Stimulated activated CD4-positive, alpha-beta T cell treated with anti-CD3 and anti-CD28 coated beads, Interleukin-12 subunit alpha, Interleukin-12 subunit beta, amount 100 ng/mL, for 4 hours (primary cell): ENCODE data around the gene TMEM266.

Source experiments
- DNase-seq: peaks from one replicate; pipeline ENCODE4 v3.0.0-alpha.2; 2020

TMEM266 gene

DNA sequence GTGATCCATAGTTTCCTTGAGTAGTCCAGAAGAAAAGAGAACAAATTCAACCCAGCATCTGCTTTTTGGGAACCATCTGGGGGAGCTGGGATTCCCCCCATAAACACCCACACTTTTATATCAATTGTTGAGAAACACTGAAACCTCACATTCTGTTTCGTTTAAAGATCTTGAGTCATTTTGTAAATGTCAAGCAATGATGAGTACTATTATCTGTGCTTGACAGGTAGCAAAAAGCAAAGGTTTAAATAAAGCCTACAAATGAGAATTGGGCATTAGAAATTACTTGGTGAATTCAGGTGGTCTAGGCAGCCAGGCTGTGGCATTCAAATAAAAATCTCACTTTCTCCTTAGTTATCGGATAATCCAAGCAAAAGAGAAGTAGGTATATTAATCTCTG lies 75.7 kb downstream of the TMEM266 start:
- no peak for DNase-seq

DNA sequence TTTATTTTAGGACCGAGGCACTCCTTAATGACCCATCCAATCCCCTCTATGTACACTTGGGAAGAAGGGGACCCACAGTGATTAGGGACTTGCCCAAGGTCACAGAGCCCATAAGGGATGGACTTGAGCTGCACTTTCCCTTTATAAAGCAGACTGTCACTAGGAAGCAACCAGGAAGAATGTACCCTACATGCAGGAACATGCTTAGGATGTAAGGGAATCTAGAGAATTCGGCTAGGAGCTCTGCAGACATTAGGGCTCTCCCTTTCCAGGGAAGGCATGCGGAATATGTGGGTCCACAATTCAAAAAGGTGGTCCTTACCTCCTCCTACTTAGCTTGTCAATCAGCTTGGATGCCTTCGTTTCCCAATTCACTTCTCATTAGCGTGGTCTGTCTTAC lies 78.7 kb downstream of the TMEM266 start:
- no peak for DNase-seq

DNA sequence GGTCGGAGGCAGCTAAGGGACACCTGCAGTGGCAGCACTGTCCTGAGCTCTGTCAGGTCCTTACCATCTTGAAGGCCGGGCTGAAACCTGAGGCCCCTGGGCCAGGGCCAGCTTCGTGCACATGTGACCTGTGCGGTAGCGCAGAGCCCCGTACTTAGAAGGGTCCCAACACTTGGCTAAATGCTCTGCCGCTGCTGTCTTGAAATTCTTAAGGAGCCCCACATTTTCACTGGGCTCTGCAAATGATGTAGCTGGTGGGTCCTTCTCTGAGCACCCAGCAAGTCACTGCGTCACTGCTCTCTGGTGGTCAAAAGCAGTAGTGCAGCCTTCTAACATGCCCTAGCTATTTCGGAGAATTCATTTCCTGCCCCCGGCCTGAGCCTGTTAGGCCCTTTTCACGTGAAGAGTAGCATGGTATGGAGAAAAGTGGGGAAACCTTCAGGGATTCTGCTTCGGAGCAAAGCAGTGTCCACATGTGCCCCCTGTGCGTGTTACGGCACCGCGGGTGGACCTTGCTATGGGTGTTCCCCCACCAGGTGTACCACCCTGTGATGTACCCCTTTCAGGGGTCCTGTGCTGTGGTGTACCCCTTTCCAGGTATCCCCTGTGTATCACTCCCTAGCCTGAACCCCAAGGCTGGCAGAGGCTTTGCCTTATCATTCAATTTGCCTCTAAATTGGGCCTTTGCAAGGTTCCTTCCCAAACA lies 79.7 kb downstream of the TMEM266 start:
- peak; percentile 73 for DNase-seq

DNA sequence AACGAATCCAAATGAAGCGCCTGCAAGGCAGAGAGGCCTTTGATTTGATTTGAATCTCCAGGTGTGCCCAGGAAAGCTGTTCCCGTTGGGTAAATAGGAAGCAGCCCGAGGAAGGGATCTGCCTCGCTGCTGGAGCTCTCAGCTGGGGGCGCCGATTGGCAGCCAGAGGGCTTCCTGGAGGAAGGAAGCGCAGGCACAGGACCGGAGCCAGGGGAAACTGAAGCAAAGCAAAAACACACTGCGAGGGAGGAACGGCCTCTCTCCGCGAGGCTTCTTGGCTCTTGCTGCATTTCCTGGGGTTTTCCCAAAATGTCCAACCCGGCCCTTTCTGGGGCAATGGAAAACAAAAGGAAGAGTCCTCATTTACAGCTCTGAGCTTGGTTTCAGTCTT lies 80.3 kb downstream of the TMEM266 start:
- no peak for DNase-seq

DNA sequence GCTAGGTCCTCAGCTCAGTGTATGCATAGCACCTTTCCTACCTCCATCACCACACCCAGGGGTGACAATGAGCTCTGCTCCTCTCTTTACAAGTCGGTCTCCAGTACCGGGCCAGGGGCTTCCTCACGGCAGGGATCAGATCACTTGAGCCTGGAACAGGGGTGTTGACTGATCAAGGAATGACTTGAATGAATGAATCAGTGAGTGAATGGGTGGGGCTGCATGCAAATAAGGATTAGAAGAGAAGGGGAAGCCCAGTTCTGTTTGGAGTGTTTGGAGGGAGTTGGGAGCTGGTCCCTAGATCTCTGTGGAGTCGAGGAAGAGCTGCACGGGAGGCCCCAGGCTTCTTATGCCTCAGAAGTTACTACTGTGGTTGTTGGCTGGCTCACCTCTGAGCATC lies 87.0 kb downstream of the TMEM266 start:
- no peak for DNase-seq

DNA sequence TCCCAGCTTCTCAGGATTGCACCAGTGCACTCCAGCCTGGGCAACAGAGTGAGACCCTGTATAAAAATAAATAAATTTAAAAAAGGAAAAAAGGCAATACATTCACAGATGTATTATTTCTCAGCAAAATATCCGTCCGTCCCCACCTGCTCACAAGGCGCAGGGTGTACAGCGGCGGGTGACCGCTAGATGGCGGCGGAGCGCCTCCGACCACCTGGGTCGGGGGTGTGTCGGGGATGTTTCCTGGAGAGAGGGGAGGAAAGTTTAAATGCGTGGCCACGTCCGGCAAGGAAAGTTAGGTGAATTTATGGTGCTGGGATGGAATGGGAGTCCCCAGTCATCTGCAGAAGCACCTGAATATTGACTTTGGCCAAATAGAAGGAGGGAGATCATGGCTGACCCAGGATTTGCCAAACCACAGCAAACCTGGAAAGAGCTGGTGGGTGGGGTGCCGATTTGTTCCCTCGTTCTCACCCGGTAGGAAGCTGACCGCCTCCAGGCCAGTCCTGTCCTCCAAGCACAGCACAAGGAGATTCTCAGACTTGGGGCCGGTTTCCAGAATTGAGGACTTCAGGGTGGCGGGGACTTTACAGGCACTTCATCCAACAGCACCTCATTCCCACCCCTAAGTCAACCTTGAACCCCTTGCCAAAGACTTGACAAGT lies 88.3 kb downstream of the TMEM266 start:
- peak; percentile 69 for DNase-seq

DNA sequence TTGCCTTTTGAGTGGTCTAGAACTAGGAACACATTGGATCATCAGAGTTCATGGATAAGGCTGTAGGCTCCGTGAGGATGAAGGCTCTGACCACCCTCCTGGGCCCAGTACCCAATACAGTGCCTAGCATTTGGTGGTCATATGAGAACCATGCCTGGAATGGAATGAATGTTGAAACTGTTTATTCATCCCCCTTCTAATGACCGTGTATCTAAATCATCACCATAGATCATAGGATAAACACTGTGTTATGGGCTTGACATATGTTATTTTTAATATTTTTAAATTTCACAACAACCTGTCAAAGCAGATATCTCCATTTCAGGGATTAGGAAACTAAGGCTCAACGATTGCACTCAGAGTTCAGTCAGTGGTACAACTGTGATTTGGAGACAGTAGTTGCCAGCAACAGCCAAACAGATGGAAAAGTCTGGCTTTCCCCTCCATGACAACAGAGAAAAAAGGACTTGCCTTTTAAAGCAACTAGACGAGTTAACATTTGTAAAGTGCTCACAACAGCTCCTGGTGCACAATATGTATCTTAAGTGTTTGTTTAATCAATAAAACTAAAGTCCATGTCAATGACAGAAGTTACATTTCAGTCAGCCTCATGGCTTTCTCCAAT lies 89.6 kb downstream of the TMEM266 start:
- no peak for DNase-seq

DNA sequence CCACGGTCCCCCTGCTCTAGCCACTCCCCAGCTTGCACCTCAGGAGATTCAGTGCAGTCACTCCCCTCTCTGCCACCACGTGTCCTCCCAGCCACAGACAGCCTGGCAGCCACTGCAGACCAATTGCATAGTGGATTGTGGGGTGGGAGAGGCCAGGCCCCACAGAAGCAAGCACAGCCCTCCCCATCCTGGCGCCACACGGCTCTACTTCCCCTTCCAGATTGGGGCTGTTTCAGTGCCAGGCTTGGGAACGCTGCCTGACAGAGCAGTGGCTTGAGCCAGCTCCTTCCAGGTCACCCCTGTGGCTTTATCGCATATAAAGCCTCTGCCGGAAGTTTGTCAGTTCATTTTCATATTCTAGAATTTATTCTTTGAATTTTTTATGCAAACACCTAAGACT lies 90.7 kb downstream of the TMEM266 start:
- DNase-seq: no peak

DNA sequence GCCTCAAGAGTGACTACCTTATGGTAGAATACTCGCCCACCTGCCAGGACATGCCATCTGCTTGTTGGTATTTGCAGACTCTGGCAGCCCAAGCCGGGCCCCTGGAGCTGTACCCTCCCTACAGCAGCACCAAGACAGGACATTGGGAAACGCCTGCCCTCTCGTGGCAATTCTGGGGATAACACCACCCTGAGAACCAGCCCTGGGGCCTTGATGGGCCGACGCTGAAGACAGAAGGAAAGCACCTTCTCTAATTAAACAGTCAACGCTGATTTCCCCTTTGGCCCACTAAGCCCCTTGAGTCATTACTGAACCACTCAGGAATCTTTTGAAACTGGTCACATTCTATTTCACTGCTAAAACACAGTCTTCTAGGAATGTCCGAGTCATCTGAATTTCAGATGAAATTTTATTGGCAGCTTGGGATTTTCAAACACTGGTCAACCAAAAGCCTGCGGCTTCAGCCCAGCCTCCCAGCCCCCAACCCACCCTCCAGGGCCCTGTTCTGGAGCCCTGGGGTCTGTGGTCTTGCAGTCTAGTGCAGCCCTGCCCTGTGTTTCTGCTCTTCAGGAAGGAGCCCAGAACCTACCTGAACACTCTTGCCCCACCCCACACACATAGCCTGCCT lies 91.3 kb downstream of the TMEM266 start:
- DNase-seq: peak; percentile 78

DNA sequence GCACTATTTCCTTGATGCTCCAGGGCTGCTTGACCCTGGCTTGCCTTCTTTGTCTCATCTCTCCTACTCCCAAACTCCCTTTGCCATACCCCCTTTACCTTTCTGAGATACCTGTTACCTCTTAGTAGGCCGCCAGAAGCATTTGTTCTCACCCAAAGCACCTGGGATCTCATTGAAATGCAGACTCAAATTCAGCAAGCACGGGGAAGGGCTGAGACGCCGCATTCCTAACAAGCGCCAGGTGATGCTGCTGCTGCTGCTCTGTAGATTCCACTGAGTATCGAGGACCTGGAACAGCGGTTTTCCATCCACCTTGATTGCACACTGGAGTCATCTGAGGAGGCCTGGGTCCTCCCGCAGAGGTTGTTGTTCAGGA lies 91.8 kb downstream of the TMEM266 start:
- no peak for DNase-seq

DNA sequence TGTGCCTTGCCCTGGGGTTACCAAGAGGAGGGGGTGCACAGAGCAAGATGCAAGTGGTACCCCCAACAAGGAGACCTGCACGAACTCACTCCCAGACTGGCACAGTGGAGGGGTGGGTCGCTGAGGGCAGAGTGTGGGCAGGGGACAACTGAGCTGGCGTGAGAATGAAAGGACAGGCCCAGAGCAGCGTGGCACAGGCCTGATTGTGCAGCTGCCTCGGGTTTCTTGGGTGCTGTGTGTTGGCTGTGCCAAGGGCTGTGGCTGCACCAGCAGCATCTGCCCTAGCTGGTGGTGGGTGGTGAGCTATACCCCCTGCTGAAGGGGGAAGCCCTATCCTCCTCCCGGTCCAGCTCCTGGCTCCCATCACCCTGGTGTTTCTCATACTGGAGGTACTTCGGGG lies 92.4 kb downstream of the TMEM266 start:
- no peak for DNase-seq

DNA sequence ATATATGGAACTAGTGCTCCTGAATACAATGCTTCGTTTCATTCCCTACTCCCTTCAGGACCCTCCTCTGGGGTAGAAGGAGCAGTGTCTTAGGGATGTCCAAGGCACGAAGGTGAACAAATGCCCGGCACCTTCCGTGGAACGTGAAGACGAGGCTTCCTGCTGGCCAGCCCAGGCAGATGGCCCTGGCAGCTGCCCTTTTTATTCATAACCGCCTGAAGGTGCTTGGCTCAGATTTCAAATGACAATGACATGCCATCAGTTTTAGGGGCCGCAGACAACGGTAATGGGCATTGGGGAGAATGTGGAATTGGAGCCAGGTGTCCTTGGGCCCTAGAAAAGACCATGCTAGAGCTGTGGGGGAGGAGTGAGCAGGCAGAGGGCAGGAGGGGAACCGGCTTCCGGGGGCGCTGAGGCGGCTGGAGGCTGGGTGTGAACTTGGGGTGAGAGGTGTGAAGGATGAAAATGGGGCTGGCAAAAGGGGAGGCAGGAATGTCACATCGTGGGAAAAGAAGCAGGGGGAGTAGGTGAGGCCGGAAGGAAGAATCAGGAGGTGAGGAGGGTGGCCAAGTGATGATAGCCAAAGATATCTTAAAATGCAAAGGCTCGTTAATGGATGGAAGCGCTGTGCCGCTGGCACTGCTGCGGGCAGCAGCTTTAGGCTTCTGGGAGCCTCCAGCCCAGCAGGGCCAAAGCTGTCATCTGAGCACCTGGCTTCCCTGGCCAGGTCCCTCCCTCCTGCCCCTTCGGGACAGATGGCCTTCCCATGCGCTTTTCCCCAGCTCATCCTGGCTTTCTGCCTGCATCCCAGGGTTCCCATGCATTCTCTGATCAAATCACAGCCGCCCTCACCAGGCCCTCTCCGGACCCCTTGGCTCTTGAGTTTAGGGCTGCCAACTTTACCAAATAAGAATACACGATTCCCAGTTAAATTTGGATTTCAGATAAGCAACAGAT lies 93.7 kb downstream of the TMEM266 start:
- DNase-seq: no peak

DNA sequence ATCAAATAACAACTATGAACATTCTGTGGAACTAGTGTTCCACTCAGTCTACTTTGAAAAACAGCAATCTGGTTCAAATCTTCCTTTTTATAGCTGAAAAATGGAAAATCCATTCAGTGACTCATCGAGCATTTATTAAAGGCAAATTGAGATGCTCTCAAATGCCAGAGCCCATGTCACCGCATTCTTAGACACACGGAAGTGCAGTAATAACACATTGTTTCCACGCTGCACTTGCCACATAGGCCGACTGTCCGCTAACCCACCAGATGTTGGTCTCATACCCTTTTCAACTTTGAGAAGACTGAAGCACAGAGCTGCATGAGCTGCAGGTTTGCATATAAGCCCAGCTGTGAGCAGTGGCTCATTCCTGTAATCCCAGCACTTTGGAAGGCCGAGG lies 95.9 kb downstream of the TMEM266 start:
- DNase-seq: no peak

DNA sequence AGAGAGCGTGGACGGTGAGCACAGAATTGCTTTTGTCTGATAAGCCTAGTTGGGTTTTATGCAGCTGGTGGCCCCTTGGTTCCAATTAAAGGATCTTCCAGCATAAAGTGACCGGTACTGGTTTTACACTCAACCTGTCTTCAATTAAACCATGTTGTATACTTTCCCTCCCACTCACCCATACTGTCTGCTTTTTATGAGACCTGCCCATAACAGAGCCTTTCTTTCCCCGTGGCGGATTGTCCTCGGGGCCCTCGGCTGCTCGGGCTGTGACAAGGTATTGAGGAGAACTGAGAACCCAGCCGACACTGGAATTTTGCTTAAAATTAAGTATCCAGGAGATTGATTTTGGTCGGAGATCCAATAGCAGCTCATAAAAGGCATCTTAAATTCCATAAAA lies 98.4 kb downstream of the TMEM266 start:
- no peak for DNase-seq

DNA sequence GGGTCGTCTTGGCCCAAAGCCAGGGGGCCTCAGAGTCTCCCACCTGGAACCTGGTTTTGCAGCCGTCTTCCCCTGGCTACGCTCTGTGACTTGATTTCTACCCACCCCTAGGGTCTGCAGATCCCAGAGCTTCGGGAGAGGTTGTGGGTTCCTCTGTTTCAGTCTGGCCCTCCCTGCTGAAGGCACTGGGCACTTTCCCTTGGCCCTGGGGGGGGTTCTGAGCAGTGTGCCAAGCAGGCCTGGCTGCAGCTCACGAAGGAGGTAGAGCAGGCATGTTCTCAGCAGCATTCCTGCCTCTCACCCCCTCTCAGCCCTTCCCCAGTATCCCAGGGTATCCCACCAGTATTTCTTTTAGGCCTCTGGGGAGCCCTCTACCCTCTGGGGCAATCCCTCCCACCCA lies 99.0 kb downstream of the TMEM266 start:
- DNase-seq: no peak

DNA sequence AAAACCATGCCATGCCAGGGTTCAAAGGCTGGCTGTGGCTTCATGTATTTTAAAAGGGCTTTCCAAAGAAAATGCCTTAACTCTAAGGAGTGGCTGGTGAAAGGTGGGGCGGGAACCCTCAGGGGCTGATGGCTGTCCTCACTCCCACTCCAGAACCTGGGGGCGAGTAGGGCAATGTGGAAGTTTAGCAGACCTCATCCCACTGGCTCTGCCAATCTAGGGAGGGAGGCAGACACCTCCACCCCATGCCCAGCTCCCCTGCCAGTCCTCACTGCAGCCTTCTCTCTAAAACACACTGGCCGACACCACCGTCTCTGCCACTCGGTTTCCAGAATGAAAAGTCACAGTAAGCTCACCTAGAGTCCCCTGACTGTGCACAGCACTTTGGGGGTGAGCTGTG lies 99.5 kb downstream of the TMEM266 start:
- DNase-seq: no peak

DNA sequence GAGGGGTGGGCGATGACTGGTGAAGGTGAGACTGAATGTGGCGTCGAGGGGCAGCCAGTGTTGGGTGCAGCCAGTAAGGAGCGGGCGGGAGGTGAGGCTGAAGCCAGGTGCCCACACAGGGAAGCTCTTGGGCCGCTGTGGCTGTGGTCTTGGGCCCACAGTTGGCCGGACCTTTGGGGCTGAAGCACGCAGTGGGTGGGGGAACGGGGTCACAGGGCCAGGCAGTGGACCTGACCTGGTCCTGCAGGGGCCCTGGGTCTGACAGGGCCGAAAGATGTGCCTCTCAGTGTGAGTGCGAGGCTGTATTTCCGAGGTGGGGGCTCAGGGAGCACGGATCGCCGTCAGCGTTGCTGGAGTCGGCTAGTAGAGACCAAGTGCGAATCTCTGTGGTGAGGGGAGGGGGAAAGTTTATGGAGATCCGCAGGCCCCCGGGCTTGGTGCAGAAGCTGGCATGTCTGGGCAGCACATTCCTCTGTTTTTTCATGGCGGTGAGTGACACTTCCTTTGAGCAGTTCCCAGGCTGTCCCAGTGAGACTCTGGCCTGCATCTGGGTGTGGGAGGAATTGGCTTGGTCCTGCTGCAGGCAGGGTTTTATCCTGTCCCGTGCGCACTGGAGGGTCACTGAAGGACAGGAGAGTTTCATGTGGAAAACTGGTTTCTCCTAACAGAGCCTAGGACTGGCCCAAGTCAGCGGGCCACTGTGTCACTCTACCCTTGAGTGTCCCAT lies 100.8 kb downstream of the TMEM266 start:
- DNase-seq: no peak

DNA sequence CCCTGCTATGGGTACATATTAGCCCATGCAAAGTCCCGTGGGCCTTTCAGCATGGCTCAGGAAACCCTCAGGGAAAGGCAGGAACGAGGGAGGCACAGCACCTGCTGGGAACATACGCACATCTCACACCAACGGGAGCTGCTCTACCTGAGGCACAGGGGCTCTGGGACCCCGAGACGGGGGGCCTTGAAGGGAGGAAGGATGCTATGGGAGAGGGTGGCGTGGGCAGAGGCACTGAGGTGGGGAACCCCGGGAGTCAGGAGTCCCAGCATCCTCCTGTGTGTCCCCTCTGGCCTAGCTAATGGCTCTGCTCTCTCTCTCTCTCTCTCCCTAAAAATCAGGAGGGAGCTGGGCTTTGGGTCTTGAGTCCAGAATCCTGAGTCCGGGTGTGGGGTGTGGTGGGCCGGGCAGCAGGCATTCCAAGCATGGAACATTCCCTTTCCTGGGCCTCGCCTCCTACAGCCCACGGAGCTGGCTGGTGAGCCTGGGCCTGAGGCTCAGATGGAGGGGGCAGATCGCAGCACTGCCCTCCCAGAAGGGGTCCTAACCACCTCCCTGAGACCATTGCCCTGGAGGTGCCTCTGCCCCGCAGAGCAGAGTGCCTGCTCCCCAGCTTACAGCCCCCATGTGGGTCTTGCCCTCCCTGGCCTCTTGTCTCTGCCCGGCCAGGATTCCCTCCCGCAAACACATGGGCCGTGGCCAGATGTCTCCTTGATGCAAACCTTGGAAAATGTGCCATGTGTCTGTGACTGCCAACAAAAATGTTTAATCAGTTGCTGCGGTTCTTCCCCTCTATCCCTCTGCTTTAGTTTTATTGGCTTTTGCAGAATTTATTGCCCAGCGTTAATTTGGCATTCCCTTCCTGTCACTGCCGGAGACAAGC lies 101.6 kb downstream of the TMEM266 start:
- DNase-seq: no peak

DNA sequence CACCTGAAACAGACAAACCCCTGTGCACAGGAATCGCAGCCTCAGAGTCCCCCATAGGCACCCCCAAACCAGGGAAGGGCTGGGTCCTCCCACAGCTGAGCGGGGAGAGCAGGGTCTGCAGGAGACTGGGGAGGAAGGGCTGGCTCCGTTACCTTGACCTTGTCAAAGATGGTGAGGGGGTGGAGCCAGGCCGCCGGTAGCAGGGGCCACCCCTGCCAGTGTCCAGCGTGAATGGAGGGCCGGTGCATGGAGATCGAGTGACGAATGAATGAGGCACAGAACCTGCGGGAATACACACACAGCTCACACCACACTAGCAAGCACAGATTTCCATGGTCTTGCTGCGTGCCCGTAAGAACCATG lies 102.2 kb downstream of the TMEM266 start:
- no peak for DNase-seq

DNA sequence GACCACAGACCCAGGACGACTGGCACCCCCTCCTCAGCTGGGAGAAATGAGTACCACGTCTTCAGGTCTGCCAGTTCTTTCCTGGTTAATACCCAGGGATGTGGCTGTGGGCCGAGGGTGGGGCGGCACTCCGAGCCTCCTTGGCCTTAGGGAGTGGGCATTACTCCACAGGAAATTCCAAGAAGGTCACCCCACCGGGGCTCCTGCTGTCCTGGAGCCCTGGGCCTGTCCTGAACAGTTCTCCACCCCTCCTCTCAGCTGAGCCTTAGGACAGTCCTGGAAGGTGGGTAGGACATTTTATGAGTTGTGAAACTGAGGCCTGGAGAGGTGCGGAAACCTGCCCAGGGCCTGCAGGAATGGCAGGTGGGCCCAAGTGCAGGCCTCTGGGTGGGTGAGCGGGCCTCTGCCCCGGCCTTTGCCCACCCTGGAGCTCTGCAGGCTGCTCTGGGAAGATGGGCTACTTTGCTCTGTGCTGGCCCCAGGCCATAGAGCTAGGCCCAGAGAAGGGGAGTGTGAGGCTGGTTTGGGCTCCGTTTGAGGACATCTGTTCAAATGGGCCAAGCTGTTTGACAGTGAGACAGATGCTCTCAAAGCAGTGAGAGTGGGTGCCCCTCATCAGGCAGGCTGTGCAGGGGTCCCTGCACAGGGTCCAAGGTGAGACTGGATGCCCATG lies 103.1 kb downstream of the TMEM266 start:
- no peak for DNase-seq
